Transverse colon (tissue), 4 donors: ENCODE data around the gene ATP6AP1.

Source experiments
- EP300 ChIP-seq: sonication (generic); formaldehyde crosslinking; IDR thresholded peaks from one replicate; pipeline ENCODE4 v1.6.1; 2017; ENCODE audit warnings: antibody characterized with exemption, low read depth
- POLR2A ChIP-seq: fragments of 450-650 bp; IDR thresholded peaks from one replicate; pipeline ENCODE4 v1.6.1; 2016; ENCODE audit warnings: antibody characterized with exemption, mild to moderate bottlenecking, moderate library complexity
- POLR2AphosphoS5 ChIP-seq, 3 donors: sonication (generic); formaldehyde crosslinking; IDR thresholded peaks; one replicate each; pipeline ENCODE4 v1.6.1; 2016; ENCODE audit warnings: antibody characterized with exemption in 3 of 3
- TF ChIP-seq, protein P1 (sequence below), 5 experiments: fragments of 200-600 bp in 3 of 5; fragments of 450-650 bp in 2 of 5; sonication (generic) in 3 of 5; IDR thresholded peaks; 1 replicate in 2 of 5; 2 replicates in 3 of 5; pipeline ENCODE4 v1.5.1; 2016 to 2017; ENCODE audit warnings: antibody characterized with exemption in 5 of 5, inconsistent platforms in 3 of 5, mild to moderate bottlenecking in 2 of 5, moderate library complexity in 1 of 5

GRCh38 chrX:154466907-154467306 lies 38.4 kb downstream of the ATP6AP1 start:
- TF ChIP-seq POLR2A (no peak), POLR2AphosphoS5 (IDR thresholded peaks at IDR 0.05) (no peak), EP300 (no peak)
- TF ChIP-seq, protein P1, sequence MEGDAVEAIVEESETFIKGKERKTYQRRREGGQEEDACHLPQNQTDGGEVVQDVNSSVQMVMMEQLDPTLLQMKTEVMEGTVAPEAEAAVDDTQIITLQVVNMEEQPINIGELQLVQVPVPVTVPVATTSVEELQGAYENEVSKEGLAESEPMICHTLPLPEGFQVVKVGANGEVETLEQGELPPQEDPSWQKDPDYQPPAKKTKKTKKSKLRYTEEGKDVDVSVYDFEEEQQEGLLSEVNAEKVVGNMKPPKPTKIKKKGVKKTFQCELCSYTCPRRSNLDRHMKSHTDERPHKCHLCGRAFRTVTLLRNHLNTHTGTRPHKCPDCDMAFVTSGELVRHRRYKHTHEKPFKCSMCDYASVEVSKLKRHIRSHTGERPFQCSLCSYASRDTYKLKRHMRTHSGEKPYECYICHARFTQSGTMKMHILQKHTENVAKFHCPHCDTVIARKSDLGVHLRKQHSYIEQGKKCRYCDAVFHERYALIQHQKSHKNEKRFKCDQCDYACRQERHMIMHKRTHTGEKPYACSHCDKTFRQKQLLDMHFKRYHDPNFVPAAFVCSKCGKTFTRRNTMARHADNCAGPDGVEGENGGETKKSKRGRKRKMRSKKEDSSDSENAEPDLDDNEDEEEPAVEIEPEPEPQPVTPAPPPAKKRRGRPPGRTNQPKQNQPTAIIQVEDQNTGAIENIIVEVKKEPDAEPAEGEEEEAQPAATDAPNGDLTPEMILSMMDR (IDR thresholded peaks at IDR 0.05), result no peak
